ENCODE measurements around the gene EXOC5. TPM values are rescaled to one million over a fixed set of nuclear protein-coding genes. Genes with fewer than 3 reads are reported as not detected.
"Not testable (repeated sequence)": the region's sequence is repeated elsewhere in the genome, so short reads cannot be mapped to it uniquely, and the experiment has no call there.

EXOC5 gene
- total and polyA plus RNA-seq, 2 donors from 2014 or later: 11.6 to 52.2 TPM

GRCh38 chr14:57244106-57244505 is 24.6 kb downstream of the EXOC5 start:
- intact Hi-C loops (cut with DNase I): no loop called here
- no peaks in the 10 kb centered on the region for H3K9me3 ChIP-seq (ENCODE audit: control insufficient read depth in 2 of 3, insufficient read depth in 1 of 3, low read length in 3 of 3)
- no peak for FAIRE-seq

DNA sequence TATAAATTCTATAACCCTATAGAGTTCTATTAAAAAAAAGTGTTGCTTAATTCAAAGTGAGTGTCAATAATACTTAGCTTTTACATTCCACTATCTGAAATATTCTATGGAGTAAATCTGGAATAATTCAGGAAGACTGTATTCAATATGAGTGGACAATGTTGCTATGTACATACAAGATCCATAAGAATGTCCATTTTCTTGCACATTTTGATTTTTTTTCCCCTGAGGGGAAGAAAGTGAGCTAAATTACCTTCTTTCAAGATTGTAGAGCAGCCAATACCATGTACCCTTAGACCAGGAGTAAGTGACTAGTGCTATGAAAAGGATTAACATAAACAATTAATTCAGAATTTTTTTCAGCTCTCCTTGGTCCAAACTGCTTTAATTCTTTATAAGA is 25.4 kb downstream of the EXOC5 start:
- Histone ChIP-seq H3K36me3 (ENCODE audit: control insufficient read depth in 2 of 3, insufficient read depth in 3 of 3, low read length in 3 of 3) (peaks cover 0 to 6% (median 2%) of the 10 kb centered on the region in 3 donors), H3K9ac (ENCODE audit: low read length in 3 of 3) (no peak overlapping the region), H3K4me3 (ENCODE audit: low read length in 3 of 3) (no peak overlapping the region), H3K4me1 (ENCODE audit: control insufficient read depth in 2 of 3, insufficient read depth in 2 of 3, low read depth in 1 of 3, low read length in 3 of 3) (no peaks in the 10 kb centered on the region), H3K27ac (ENCODE audit: low read depth in 2 of 2, low read length in 2 of 2) (no peak overlapping the region), H3K9me3 (ENCODE audit: control insufficient read depth in 2 of 3, insufficient read depth in 1 of 3, low read length in 3 of 3) (no peaks in the 10 kb centered on the region), H3K27me3 (ENCODE audit: control insufficient read depth, insufficient read depth, low read length) (no peaks in the 10 kb centered on the region)
- FAIRE-seq (no peak), DNase-seq (no peak)
- intact Hi-C loops (cut with DNase I): no loop called here
- TF ChIP-seq CTCF (IDR thresholded peaks at IDR 0.05; ENCODE audit: borderline replicate concordance, extremely low read depth, insufficient read depth): no peak

More at GRCh38 chr14:57244106-57244505, 24.6 kb downstream of the EXOC5 start:
- TF ChIP-seq CTCF (IDR thresholded peaks at IDR 0.05; ENCODE audit: borderline replicate concordance, extremely low read depth, insufficient read depth): no peak
- peaks cover 0 to 6% (median 2%) of the 10 kb centered on the region in 3 donors for H3K36me3 ChIP-seq (ENCODE audit: control insufficient read depth in 2 of 3, insufficient read depth in 3 of 3, low read length in 3 of 3)
- no peak overlapping the region for H3K9ac ChIP-seq (ENCODE audit: low read length in 3 of 3)
- H3K27me3 ChIP-seq (ENCODE audit: control insufficient read depth, insufficient read depth, low read length): no peaks in the 10 kb centered on the region
- no peak for DNase-seq
- no peak overlapping the region for H3K27ac ChIP-seq (ENCODE audit: low read depth in 2 of 2, low read length in 2 of 2)
- H3K4me3 ChIP-seq (ENCODE audit: low read length in 3 of 3): no peak overlapping the region
- H3K4me1 ChIP-seq (ENCODE audit: control insufficient read depth in 2 of 3, insufficient read depth in 2 of 3, low read depth in 1 of 3, low read length in 3 of 3): no peaks in the 10 kb centered on the region

DNA sequence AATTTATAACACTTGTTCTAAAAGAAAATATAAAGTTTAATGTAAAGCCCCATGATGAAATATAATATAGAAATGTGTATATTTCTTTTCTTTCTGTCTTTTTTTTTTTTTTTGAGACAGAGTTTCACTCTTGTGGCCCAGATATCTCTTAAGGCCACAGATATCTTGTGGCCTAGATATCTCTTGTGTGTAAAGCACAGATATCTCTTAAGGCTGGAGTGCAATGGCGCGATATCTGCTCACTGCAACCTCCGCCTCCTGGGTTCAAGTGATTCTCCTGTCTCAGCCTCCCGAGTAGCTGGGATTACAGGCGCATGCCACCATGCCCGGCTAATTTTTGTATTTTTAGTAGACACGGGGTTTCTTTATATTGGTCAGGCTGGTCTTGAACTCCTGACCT is 28.6 kb downstream of the EXOC5 start:
- H3K36me3 ChIP-seq (ENCODE audit: control insufficient read depth in 2 of 3, insufficient read depth in 3 of 3, low read length in 3 of 3); FAIRE-seq: not testable (repeated sequence)

GRCh38 chr14:57232006-57232405 is 36.7 kb downstream of the EXOC5 start:
- Histone ChIP-seq H3K27ac (ENCODE audit: low read depth in 2 of 2, low read length in 2 of 2) (no peak overlapping the region), H3K4me3 (ENCODE audit: low read length in 3 of 3) (no peak overlapping the region), H3K36me3 (ENCODE audit: control insufficient read depth in 2 of 3, insufficient read depth in 3 of 3, low read length in 3 of 3) (peaks cover 2 to 9% (median 7%) of the 10 kb centered on the region in 3 donors), H3K9ac (ENCODE audit: low read length in 3 of 3) (no peak overlapping the region), H3K4me1 (ENCODE audit: control insufficient read depth in 2 of 3, insufficient read depth in 2 of 3, low read depth in 1 of 3, low read length in 3 of 3) (no peaks in the 10 kb centered on the region), H3K27me3 (ENCODE audit: control insufficient read depth, insufficient read depth, low read length) (no peaks in the 10 kb centered on the region), H3K9me3 (ENCODE audit: control insufficient read depth in 2 of 3, insufficient read depth in 1 of 3, low read length in 3 of 3) (no peaks in the 10 kb centered on the region)
- no peak for FAIRE-seq
- no peak for DNase-seq
- intact Hi-C loops (cut with DNase I): no loop called here
- TF ChIP-seq CTCF (IDR thresholded peaks at IDR 0.05; ENCODE audit: borderline replicate concordance, extremely low read depth, insufficient read depth): no peak

More for the DNA sequence above, 28.6 kb downstream of the EXOC5 start:
- H3K4me1 ChIP-seq (ENCODE audit: control insufficient read depth in 2 of 3, insufficient read depth in 2 of 3, low read depth in 1 of 3, low read length in 3 of 3); H3K9ac ChIP-seq (ENCODE audit: low read length in 3 of 3); intact Hi-C loops (cut with DNase I); DNase-seq; H3K9me3 ChIP-seq (ENCODE audit: control insufficient read depth in 2 of 3, insufficient read depth in 1 of 3, low read length in 3 of 3); H3K27ac ChIP-seq (ENCODE audit: low read depth in 2 of 2, low read length in 2 of 2); H3K4me3 ChIP-seq (ENCODE audit: low read length in 3 of 3); H3K27me3 ChIP-seq (ENCODE audit: control insufficient read depth, insufficient read depth, low read length): not testable (repeated sequence)

GRCh38 chr14:57228320-57228719 is 40.4 kb downstream of the EXOC5 start:
- H3K9ac ChIP-seq (ENCODE audit: low read length in 3 of 3); intact Hi-C loops (cut with DNase I); FAIRE-seq; H3K9me3 ChIP-seq (ENCODE audit: control insufficient read depth in 2 of 3, insufficient read depth in 1 of 3, low read length in 3 of 3); H3K4me1 ChIP-seq (ENCODE audit: control insufficient read depth in 2 of 3, insufficient read depth in 2 of 3, low read depth in 1 of 3, low read length in 3 of 3); H3K27me3 ChIP-seq (ENCODE audit: control insufficient read depth, insufficient read depth, low read length); DNase-seq; H3K4me3 ChIP-seq (ENCODE audit: low read length in 3 of 3); H3K27ac ChIP-seq (ENCODE audit: low read depth in 2 of 2, low read length in 2 of 2); H3K36me3 ChIP-seq (ENCODE audit: control insufficient read depth in 2 of 3, insufficient read depth in 3 of 3, low read length in 3 of 3): not testable (repeated sequence)

All from kidney (tissue), 14 donors.